ENCODE results near the gene PRDM7.
"Not testable (repeated sequence)": the region's sequence is repeated elsewhere in the genome, so short reads cannot be mapped to it uniquely, and the experiment has no call there.

The PRDM7 gene

DNA sequence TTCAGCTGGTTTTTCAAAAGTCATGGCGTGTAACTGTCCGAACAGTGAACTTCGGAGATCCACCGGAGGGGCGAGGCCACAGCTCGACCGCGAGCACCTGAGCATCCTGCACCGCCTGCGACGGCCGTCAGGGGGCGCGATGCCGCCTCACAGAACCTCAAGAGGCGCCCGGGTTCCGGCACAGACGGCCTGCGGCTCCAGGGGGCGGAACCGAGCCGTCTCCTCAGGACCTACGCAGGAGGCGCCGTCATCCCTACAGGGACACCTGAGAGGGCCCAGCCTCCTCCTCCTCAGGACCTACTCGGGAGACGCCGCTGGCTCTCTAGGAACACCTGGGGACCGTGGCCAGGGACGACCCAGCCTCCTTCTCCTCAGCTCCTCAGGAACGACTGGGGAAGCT is 29.1 kb upstream of the PRDM7 start:
- H2BK15ac ChIP-seq (ENCODE audit: low read length); H2AK5ac ChIP-seq (ENCODE audit: low read depth, low read length); H3K79me1 ChIP-seq (ENCODE audit: low read depth, low read length); H3K9me3 ChIP-seq (replicated peaks in 1 of 2; ENCODE audit: control insufficient read depth in 2 of 2, insufficient read depth in 1 of 2, low read depth in 1 of 2, low read length in 2 of 2); H3K27ac ChIP-seq (replicated peaks; ENCODE audit: low read length); H2AFZ ChIP-seq (ENCODE audit: low read length); H3K4me3 ChIP-seq (ENCODE audit: low read length in 2 of 2); H3K14ac ChIP-seq (ENCODE audit: low read length); H3K36me3 ChIP-seq (replicated peaks in 1 of 2; ENCODE audit: control insufficient read depth in 2 of 2, insufficient read depth in 2 of 2, low read length in 2 of 2); H3K23ac ChIP-seq (ENCODE audit: low read depth, low read length, poor library complexity); H3K4ac ChIP-seq (ENCODE audit: low read length); H3K9ac ChIP-seq (ENCODE audit: low read depth, low read length, poor library complexity); H3K18ac ChIP-seq (ENCODE audit: low read length); H3K4me2 ChIP-seq (ENCODE audit: insufficient read depth, low read length, poor library complexity, severe bottlenecking); H3K27me3 ChIP-seq (ENCODE audit: control insufficient read depth in 3 of 3, insufficient read depth in 3 of 3, low read depth in 1 of 3, low read length in 3 of 3); H4K91ac ChIP-seq (ENCODE audit: low read depth, low read length, poor library complexity); H2BK120ac ChIP-seq (ENCODE audit: low read depth, low read length); H4K8ac ChIP-seq (ENCODE audit: low read depth, low read length); H3K4me1 ChIP-seq (ENCODE audit: control insufficient read depth in 2 of 2, insufficient read depth in 1 of 2, low read depth in 1 of 2, low read length in 2 of 2); H2BK5ac ChIP-seq (ENCODE audit: low read length); H2BK12ac ChIP-seq (ENCODE audit: low read length): not testable (repeated sequence)
- DNase-seq (ENCODE audit: low spot score) = peak; percentile 24
- no CpG with 5 or more reads among the region's 32 CpGs for WGBS, 2 donors (ENCODE audit: extremely low coverage in 2 of 2, insufficient read length in 2 of 2, insufficient replicate concordance in 1 of 2)

DNA sequence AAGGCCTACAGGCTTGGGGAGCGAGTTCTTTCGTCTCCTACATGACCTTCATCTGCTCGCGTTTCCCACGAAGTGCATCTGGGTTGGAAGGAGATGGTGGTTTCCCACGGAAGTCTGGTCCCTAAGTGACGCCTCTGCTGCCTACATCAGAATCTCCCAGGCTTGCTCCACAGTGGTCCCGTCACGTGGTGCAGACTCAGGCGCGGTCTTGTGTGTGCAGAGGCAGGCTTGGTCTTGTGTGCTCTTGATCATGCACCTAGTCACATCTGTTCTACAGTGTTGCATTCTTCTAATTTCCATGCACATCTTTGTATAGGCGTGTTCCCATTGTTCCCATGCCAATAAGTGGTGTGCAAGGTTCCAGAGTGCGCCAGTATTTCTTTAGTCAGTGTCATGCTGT is 27.6 kb upstream of the PRDM7 start:
- H3K79me1 ChIP-seq (ENCODE audit: low read depth, low read length); H3K14ac ChIP-seq (ENCODE audit: low read length); H3K4me1 ChIP-seq (ENCODE audit: control insufficient read depth in 2 of 2, insufficient read depth in 1 of 2, low read depth in 1 of 2, low read length in 2 of 2); H2AFZ ChIP-seq (ENCODE audit: low read length); H3K4me2 ChIP-seq (ENCODE audit: insufficient read depth, low read length, poor library complexity, severe bottlenecking); H2BK15ac ChIP-seq (ENCODE audit: low read length); H3K36me3 ChIP-seq (replicated peaks in 1 of 2; ENCODE audit: control insufficient read depth in 2 of 2, insufficient read depth in 2 of 2, low read length in 2 of 2); H2BK12ac ChIP-seq (ENCODE audit: low read length); H3K4me3 ChIP-seq (ENCODE audit: low read length in 2 of 2); H4K8ac ChIP-seq (ENCODE audit: low read depth, low read length); H3K27ac ChIP-seq (replicated peaks; ENCODE audit: low read length); H3K18ac ChIP-seq (ENCODE audit: low read length); H3K9me3 ChIP-seq (replicated peaks in 1 of 2; ENCODE audit: control insufficient read depth in 2 of 2, insufficient read depth in 1 of 2, low read depth in 1 of 2, low read length in 2 of 2); H2BK5ac ChIP-seq (ENCODE audit: low read length); H2BK120ac ChIP-seq (ENCODE audit: low read depth, low read length); H3K9ac ChIP-seq (ENCODE audit: low read depth, low read length, poor library complexity); H2AK5ac ChIP-seq (ENCODE audit: low read depth, low read length); H3K23ac ChIP-seq (ENCODE audit: low read depth, low read length, poor library complexity); H4K91ac ChIP-seq (ENCODE audit: low read depth, low read length, poor library complexity); DNase-seq (ENCODE audit: low spot score); H3K4ac ChIP-seq (ENCODE audit: low read length); H3K27me3 ChIP-seq (ENCODE audit: control insufficient read depth in 3 of 3, insufficient read depth in 3 of 3, low read depth in 1 of 3, low read length in 3 of 3): not testable (repeated sequence)
- WGBS, 2 donors (ENCODE audit: extremely low coverage in 2 of 2, insufficient read length in 2 of 2, insufficient replicate concordance in 1 of 2) = no CpG with 5 or more reads among the region's 13 CpGs

DNA sequence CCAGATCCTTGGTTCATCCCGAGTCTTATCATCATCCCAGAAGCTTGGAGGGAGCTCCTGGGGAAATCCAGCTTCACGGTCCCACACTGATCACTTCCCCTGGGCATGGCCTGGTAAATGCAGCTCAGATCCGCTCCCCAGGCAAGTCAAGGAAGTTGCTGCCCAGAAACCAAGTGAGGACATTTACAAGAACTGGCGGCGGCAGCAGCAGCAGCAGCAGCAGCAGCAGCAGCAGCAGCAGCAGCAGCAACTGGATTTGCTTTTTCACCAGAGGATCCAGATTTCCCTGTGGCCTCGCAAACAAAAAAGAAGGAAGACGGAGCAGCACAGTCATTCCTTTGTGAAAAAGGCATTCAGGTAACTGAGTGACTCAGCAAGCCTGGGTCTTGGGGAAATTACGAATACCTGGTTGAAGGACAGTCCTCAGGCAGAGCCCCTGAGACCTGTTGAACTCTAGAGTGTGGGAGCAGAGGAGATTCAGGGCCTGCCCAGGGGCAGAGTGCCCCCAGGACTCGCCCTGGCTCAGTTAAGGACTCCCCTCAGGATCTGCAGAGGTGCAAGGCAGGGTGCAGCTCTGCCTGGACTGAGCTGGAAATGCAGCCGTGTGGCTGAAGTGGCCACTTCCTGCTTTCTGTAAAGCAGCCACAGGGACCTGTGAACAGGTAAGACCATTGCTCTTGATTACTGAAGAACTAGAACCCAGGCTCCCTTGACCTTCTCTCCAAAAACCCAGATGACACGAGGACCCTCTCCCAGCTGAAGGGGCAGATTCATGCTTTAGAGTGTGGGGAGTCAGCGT is 25.2 kb upstream of the PRDM7 start:
- not testable (repeated sequence) for DNase-seq (ENCODE audit: low spot score); H2AFZ ChIP-seq (ENCODE audit: low read length)
- WGBS, 2 donors (ENCODE audit: extremely low coverage in 2 of 2, insufficient read length in 2 of 2, insufficient replicate concordance in 1 of 2) = no CpG with 5 or more reads among the region's 12 CpGs

GRCh38 chr16:90101332-90101731 is 24.2 kb upstream of the PRDM7 start:
- H3K36me3 ChIP-seq (replicated peaks in 1 of 2; ENCODE audit: control insufficient read depth in 2 of 2, insufficient read depth in 2 of 2, low read length in 2 of 2); H2AFZ ChIP-seq (ENCODE audit: low read length); H4K8ac ChIP-seq (ENCODE audit: low read depth, low read length); H3K4me1 ChIP-seq (ENCODE audit: control insufficient read depth in 2 of 2, insufficient read depth in 1 of 2, low read depth in 1 of 2, low read length in 2 of 2); H3K23ac ChIP-seq (ENCODE audit: low read depth, low read length, poor library complexity); H4K91ac ChIP-seq (ENCODE audit: low read depth, low read length, poor library complexity); H3K9ac ChIP-seq (ENCODE audit: low read depth, low read length, poor library complexity); H2BK5ac ChIP-seq (ENCODE audit: low read length); H2BK15ac ChIP-seq (ENCODE audit: low read length); H3K4me2 ChIP-seq (ENCODE audit: insufficient read depth, low read length, poor library complexity, severe bottlenecking); H3K79me1 ChIP-seq (ENCODE audit: low read depth, low read length); DNase-seq (ENCODE audit: low spot score); H3K9me3 ChIP-seq (replicated peaks in 1 of 2; ENCODE audit: control insufficient read depth in 2 of 2, insufficient read depth in 1 of 2, low read depth in 1 of 2, low read length in 2 of 2); H3K18ac ChIP-seq (ENCODE audit: low read length); H3K27ac ChIP-seq (replicated peaks; ENCODE audit: low read length); H3K27me3 ChIP-seq (ENCODE audit: control insufficient read depth in 3 of 3, insufficient read depth in 3 of 3, low read depth in 1 of 3, low read length in 3 of 3); H2BK12ac ChIP-seq (ENCODE audit: low read length); H3K14ac ChIP-seq (ENCODE audit: low read length); H2AK5ac ChIP-seq (ENCODE audit: low read depth, low read length); H3K4ac ChIP-seq (ENCODE audit: low read length); H2BK120ac ChIP-seq (ENCODE audit: low read depth, low read length): not testable (repeated sequence)
- peak overlapping the region in 1 of 2 donors; percentile 51 for H3K4me3 ChIP-seq (ENCODE audit: low read length in 2 of 2)
- no CpG with 5 or more reads among the region's 11 CpGs for WGBS, 2 donors (ENCODE audit: extremely low coverage in 2 of 2, insufficient read length in 2 of 2, insufficient replicate concordance in 1 of 2)

More for the DNA sequence above, 25.2 kb upstream of the PRDM7 start:
- H2BK12ac ChIP-seq (ENCODE audit: low read length); H2BK5ac ChIP-seq (ENCODE audit: low read length); H3K23ac ChIP-seq (ENCODE audit: low read depth, low read length, poor library complexity); H3K4me3 ChIP-seq (ENCODE audit: low read length in 2 of 2); H2BK15ac ChIP-seq (ENCODE audit: low read length); H3K9me3 ChIP-seq (replicated peaks in 1 of 2; ENCODE audit: control insufficient read depth in 2 of 2, insufficient read depth in 1 of 2, low read depth in 1 of 2, low read length in 2 of 2); H3K9ac ChIP-seq (ENCODE audit: low read depth, low read length, poor library complexity); H3K18ac ChIP-seq (ENCODE audit: low read length); H3K27ac ChIP-seq (replicated peaks; ENCODE audit: low read length); H3K4ac ChIP-seq (ENCODE audit: low read length); H3K27me3 ChIP-seq (ENCODE audit: control insufficient read depth in 3 of 3, insufficient read depth in 3 of 3, low read depth in 1 of 3, low read length in 3 of 3); H3K36me3 ChIP-seq (replicated peaks in 1 of 2; ENCODE audit: control insufficient read depth in 2 of 2, insufficient read depth in 2 of 2, low read length in 2 of 2); H2BK120ac ChIP-seq (ENCODE audit: low read depth, low read length); H4K91ac ChIP-seq (ENCODE audit: low read depth, low read length, poor library complexity); H3K14ac ChIP-seq (ENCODE audit: low read length); H3K79me1 ChIP-seq (ENCODE audit: low read depth, low read length); H2AK5ac ChIP-seq (ENCODE audit: low read depth, low read length); H3K4me1 ChIP-seq (ENCODE audit: control insufficient read depth in 2 of 2, insufficient read depth in 1 of 2, low read depth in 1 of 2, low read length in 2 of 2); H3K4me2 ChIP-seq (ENCODE audit: insufficient read depth, low read length, poor library complexity, severe bottlenecking); H4K8ac ChIP-seq (ENCODE audit: low read depth, low read length): not testable (repeated sequence)

All from neuronal stem cell (in vitro differentiated cells).